AG10803 (cell line): ENCODE measurements around the gene TLX1.
"Not testable (repeated sequence)": the region's sequence is repeated elsewhere in the genome, so short reads cannot be mapped to it uniquely, and the experiment has no call there.

ENCODE experiments used
- DNase-seq: peaks from one replicate; pipeline ENCODE4 v3.0.0; 2010; ENCODE audit warnings: low read depth
- H3K4me3 ChIP-seq: 2 replicates; pipeline ENCODE4 v1.5.1; 2011; ENCODE audit warnings: mild to moderate bottlenecking, low read length, control low read depth
- CTCF ChIP-seq: conservative IDR thresholded peaks from 2 replicates; pipeline ENCODE4 v1.5.1; 2011; ENCODE audit warnings: mild to moderate bottlenecking, low read length, control low read depth, inconsistent platforms

The TLX1 gene

DNA sequence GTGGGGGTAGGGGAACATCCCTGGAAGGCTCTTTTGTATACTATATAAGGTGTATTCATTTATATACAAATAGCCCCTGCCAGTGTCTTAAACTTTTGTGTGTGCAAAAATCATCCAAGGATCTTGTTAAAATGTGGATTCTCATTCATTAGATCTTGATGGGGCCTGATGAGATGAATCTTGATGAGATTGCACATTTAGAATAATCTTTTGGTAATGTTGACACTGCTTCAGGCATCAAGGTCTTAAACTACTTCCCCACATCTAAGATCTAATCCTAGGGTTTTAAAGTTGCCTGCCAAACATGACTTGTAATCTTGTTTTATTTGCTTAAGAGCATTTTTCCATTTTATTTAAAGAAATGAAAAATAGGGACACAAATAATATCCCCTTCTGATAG lies 13.0 kb downstream of the TLX1 start:
- H3K4me3 ChIP-seq, result no peak overlapping the region
- TF ChIP-seq CTCF, result no peak

GRCh38 chr10:101145145-101145544 lies 14.0 kb downstream of the TLX1 start:
- no peak for DNase-seq
- TF ChIP-seq CTCF, result no peak
- H3K4me3 ChIP-seq, result no peak overlapping the region

More for the DNA sequence above, 13.0 kb downstream of the TLX1 start:
- no peak for DNase-seq

DNA sequence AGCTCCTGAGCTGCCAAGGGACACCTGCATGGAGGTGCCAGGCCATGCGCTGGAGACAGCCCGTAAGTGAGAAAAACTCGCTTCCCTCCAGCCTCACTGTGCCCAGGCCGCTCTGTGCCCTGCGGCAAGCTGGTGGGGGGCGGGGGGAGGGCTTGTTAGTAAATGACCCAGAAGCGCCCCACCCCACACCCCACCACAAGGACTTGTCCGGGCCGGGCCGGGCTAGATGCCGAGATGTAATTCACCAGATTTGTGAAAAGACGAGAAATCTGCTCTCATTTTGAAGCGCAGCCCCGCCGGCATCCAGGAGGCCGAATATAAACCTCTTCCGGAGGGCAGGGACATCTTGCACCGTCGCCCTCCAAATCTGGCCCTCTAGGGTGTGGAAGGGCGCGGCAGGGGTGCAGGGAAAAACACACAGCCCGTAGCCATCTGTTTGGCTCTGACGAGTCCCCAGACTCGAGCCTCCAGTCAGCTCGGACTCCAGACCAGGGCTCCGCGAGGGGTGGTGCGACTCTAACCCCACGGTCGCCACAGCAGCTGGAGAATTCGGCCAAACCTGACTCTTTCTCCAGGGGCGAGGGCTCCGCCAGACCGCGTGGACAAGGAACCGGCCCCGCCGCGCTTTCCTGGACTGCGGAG lies 14.8 kb downstream of the TLX1 start:
- no peak overlapping the region for H3K4me3 ChIP-seq
- DNase-seq, result no peak
- TF ChIP-seq CTCF, result no peak

- no peak for DNase-seq
- H3K4me3 ChIP-seq, result no peak overlapping the region
- no peak for TF ChIP-seq CTCF
Observed at GRCh38 chr10:101146392-101147251, 15.5 kb downstream of the TLX1 start.

DNA sequence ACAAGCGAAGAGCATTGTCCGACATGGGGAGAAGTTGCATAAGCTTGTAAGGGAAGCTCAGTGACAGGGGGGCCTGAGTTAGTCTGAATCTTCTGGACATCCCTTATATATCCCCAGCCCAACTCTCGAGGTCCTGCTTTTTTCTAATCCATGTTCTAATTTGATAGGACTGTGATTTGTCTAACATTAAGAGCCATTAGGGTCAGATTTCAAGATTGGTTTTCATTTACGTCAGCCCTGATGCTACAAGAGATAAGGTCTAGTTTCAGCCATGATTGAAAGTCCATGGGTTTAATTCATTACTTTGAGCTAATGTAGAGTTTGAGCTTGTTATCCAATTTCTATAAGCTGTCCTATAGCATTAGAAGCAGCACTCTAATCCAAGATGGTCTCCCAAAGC lies 20.3 kb downstream of the TLX1 start:
- no peak for DNase-seq
- no peak overlapping the region for H3K4me3 ChIP-seq

GRCh38 chr10:101152316-101152715 lies 21.2 kb downstream of the TLX1 start:
- TF ChIP-seq CTCF, result no peak
- no peak overlapping the region for H3K4me3 ChIP-seq
- no peak for DNase-seq

More for the DNA sequence above, 20.3 kb downstream of the TLX1 start:
- no peak for TF ChIP-seq CTCF

DNA sequence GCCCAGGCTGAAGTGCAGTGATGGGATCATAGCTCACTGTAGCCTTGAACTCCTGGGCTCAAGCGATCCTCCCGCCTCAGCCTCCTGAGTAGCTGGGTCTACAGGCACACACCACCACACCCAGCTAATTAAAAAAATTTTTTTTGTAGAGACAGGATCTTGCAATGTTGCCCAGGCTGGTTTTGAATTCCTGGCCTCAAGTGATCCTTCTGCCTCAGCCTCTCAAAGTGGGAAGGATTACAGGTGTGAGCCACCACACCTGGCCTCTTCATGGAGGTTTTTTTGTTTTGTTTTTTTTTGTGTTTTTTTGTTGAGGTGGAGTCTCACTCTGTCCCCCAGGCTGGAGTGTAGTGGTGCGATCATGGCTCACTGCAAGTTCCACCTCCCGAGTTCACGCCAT lies 23.4 kb downstream of the TLX1 start:
- not testable (repeated sequence) for H3K4me3 ChIP-seq, DNase-seq
